ENCODE results near the gene MBP.

- TF ChIP-seq EP300 (IDR thresholded peaks at IDR 0.05) (no peak), CTCF (IDR thresholded peaks at IDR 0.05) (no peak), POLR2AphosphoS5 (IDR thresholded peaks at IDR 0.05) (no peak)
Measured at GRCh38 chr18:77071061-77071460, 61.5 kb downstream of the MBP start.
